ENCODE measurements around the gene NR1H4.

The NR1H4 gene

DNA sequence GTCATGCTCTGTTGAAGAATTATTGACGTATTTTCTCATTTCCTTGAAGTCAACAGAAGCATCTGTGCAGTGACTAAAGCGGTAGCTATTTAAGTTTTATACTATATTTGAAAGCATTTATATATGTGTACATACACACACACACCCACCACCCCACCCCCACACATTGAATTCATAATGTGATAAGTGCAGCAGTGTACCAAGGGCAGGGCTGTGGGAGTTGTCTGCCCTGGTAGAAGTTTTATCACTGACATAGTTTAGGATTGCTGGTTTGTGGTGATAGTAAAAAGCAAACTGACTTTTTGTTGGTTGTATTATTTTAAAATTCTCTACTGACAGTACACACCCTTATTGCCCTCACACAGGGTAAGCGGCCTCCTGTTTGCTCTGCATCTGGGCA, 138.9 kb downstream of the NR1H4 start:
- H3K4me3 ChIP-seq (ENCODE audit: low read depth, low read length), result no peak overlapping the region
- POLR2A ChIA-PET, result no interaction called here
- no peak for DNase-seq (ENCODE audit: low read depth, low spot score)
- CTCF ChIA-PET, result no interaction called here
- TF ChIP-seq, protein P1, sequence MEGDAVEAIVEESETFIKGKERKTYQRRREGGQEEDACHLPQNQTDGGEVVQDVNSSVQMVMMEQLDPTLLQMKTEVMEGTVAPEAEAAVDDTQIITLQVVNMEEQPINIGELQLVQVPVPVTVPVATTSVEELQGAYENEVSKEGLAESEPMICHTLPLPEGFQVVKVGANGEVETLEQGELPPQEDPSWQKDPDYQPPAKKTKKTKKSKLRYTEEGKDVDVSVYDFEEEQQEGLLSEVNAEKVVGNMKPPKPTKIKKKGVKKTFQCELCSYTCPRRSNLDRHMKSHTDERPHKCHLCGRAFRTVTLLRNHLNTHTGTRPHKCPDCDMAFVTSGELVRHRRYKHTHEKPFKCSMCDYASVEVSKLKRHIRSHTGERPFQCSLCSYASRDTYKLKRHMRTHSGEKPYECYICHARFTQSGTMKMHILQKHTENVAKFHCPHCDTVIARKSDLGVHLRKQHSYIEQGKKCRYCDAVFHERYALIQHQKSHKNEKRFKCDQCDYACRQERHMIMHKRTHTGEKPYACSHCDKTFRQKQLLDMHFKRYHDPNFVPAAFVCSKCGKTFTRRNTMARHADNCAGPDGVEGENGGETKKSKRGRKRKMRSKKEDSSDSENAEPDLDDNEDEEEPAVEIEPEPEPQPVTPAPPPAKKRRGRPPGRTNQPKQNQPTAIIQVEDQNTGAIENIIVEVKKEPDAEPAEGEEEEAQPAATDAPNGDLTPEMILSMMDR (IDR thresholded peaks at IDR 0.05; ENCODE audit: insufficient read depth, low read length, missing control alignments), result no peak
